ENCODE results near the gene GALK1. TPM values are rescaled to one million over a fixed set of nuclear protein-coding genes. Genes with fewer than 3 reads are reported as not detected.

GALK1 gene
- total RNA-seq, 4 donors from 2014 or later, result 9.3 to 116 (median 30.9) TPM

GRCh38 chr17:75791254-75791653 is 26.3 kb upstream of the GALK1 start:
- in situ Hi-C loops (cut with MboI; ENCODE audit: low pct_ligation_motif_present in 1 of 4, low pct_unique_long_range_greater_than_20kb in 1 of 4, low sequenced_read_pairs in 3 of 4), result no loop called here

GRCh38 chr17:75785016-75785890 is 20.3 kb upstream of the GALK1 start:
- in situ Hi-C loops (cut with MboI; ENCODE audit: low pct_ligation_motif_present in 1 of 4, low pct_unique_long_range_greater_than_20kb in 1 of 4, low sequenced_read_pairs in 3 of 4) (no loop called here), intact Hi-C loops (cut with DNase I; ENCODE audit: low total_unique reads) (loop anchor here (10.0 kb wide), 2 partner anchors 70 to 940 kb away; partner anchors contain the start of genes JMJD6, METTL23 and WBP2)
- peak overlapping the region; percentile 95 to 100 (median 98) for H3K27ac ChIP-seq
- no peaks in the 10 kb centered on the region for H3K36me3 ChIP-seq
- H3K9me3 ChIP-seq, result no peaks in the 10 kb centered on the region
- WGBS, 2 donors (ENCODE audit: low coverage in 1 of 2), result 25 to 68% methylated on average over 9 to 38 of the region's 43 CpGs
- H3K4me3 ChIP-seq, result peak overlapping the region; percentile 67 to 84 (median 74)
- peaks cover 25 to 49% (median 30%) of the 10 kb centered on the region in 4 donors for H3K4me1 ChIP-seq
- H3K27me3 ChIP-seq, result no peaks in the 10 kb centered on the region
- peak; percentile 92 for DNase-seq
- TF ChIP-seq EP300 (IDR thresholded peaks at IDR 0.05; ENCODE audit: low read depth) (peak; percentile 99), POLR2A (IDR thresholded peaks at IDR 0.05) (peak; percentile 63), POLR2AphosphoS5 (IDR thresholded peaks at IDR 0.05) (peak; percentile 93 to 97 (median 94)), CTCF (IDR thresholded peaks at IDR 0.05) (no peak)

More at GRCh38 chr17:75791254-75791653, 26.3 kb upstream of the GALK1 start:
- DNase-seq, result no peak
- no peak overlapping the region for H3K4me3 ChIP-seq
- WGBS, 2 donors (ENCODE audit: low coverage in 1 of 2), result 90 to 93% methylated on average over 6 of the region's 6 CpGs
- H3K36me3 ChIP-seq, result peaks cover 0 to 7% (median under 1%) of the 10 kb centered on the region in 4 donors
- H3K27ac ChIP-seq, result no peak overlapping the region
- intact Hi-C loops (cut with DNase I; ENCODE audit: low total_unique reads), result no loop called here
- TF ChIP-seq POLR2A (IDR thresholded peaks at IDR 0.05) (no peak), EP300 (IDR thresholded peaks at IDR 0.05; ENCODE audit: low read depth) (no peak), POLR2AphosphoS5 (IDR thresholded peaks at IDR 0.05) (no peak), CTCF (IDR thresholded peaks at IDR 0.05) (no peak)
- no peaks in the 10 kb centered on the region for H3K27me3 ChIP-seq
- H3K9me3 ChIP-seq, result no peaks in the 10 kb centered on the region
- H3K4me1 ChIP-seq, result peaks cover 5 to 16% (median 7%) of the 10 kb centered on the region in 4 donors

GRCh38 chr17:75784473-75785015 is 19.6 kb upstream of the GALK1 start, which contains the start of gene UNK:
Gene UNK (plus strand): TSS chr17:75784806. CDS start chr17:75784881, 75 bp downstream.
- intact Hi-C loops (cut with DNase I; ENCODE audit: low total_unique reads), result loop anchor here (10.0 kb wide), 2 partner anchors 70 to 940 kb away; partner anchors contain the start of genes JMJD6, METTL23 and WBP2
- in situ Hi-C loops (cut with MboI; ENCODE audit: low pct_ligation_motif_present in 1 of 4, low pct_unique_long_range_greater_than_20kb in 1 of 4, low sequenced_read_pairs in 3 of 4), result no loop called here
- H3K36me3 ChIP-seq, result no peaks in the 10 kb centered on the region
- no peaks in the 10 kb centered on the region for H3K27me3 ChIP-seq
- 0% methylated on average over 35 of the region's 45 CpGs; no CpG with 5 or more reads in 1 of the 2 donors for WGBS, 2 donors (ENCODE audit: low coverage in 1 of 2)
- no peaks in the 10 kb centered on the region for H3K9me3 ChIP-seq
- H3K27ac ChIP-seq, result peak within 1 kb of the TSS; percentile 95 to 100 (median 98)
- H3K4me3 ChIP-seq, result peak within 1 kb of the TSS; percentile 67 to 84 (median 74)
- peaks cover 25 to 52% (median 31%) of the 10 kb centered on the region in 4 donors for H3K4me1 ChIP-seq
- no peak for TF ChIP-seq EP300 (IDR thresholded peaks at IDR 0.05; ENCODE audit: low read depth)
- peak in 2 of 5 experiments; percentile 2 to 10 for TF ChIP-seq CTCF (IDR thresholded peaks at IDR 0.05)
- peak; percentile 74 to 86 (median 75) for TF ChIP-seq POLR2AphosphoS5 (IDR thresholded peaks at IDR 0.05)
- peak; percentile 69 for TF ChIP-seq POLR2A (IDR thresholded peaks at IDR 0.05)
- DNase-seq, result peak; percentile 98

All from transverse colon (tissue), 4 donors.